Activated effector memory CD4-positive, alpha-beta T cell treated with Interleukin-2 at 50 U/mL for 16 hours (primary cell): Measurements from ENCODE around the gene SLC35F3.

ENCODE experiments used
- DNase-seq: peaks from one replicate; pipeline ENCODE4 v3.0.0-alpha.2; 2020

The SLC35F3 gene

DNA sequence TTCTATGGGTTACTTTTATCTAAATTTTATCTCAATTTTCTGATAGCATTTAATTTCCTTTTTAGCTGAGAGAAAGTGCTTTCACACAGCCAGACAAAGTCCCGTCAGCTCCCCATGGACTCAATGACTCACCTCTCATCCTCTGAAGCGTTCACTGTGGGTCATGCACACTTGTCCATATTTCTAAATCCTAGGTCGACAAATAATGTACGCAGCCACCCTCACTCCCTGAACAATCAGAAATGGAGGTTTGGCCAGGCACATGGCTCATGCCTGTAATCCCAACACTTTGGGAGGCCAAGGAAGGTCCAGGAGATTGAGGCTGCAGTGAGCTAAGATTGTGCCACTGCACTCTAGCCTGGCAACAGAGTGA is 426.4 kb downstream of the SLC35F3 start:
- no peak for DNase-seq

DNA sequence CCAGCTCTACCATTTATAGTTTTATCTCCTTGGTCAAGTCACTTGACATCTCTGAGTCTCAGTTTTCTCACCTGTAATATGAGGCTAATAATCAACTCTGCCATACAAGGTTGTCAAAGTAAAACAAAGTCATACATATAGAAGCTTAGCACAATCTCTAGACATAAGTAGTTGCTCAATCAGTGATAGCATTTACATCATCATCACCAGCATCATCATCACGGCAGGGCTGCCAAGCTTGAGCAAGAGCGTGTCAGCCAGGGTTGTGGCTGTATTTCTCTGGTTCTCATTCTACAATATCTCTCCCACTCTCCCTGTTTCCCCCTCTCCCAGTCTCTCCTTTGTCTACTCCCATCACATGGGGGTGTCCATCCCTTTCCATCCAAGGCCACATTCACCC is 427.0 kb downstream of the SLC35F3 start:
- no peak for DNase-seq

DNA sequence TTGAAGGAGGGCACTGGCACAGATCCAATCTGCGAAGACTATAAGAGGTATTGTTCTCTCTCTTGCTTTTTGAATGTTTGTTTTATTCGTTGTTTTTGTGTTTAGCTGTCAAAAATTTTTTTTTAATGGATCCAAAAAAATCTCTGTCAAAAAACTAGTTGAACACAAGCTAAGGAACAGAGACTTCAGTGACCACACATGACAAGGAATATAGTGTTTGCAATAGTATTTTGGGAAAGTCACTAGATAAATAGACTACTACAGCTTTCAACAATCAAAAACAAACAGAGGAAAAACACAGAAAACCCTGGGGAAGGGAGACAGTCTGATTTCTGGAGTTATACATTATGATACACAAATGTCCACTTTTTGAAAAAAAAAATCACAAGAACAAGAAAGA is 431.9 kb downstream of the SLC35F3 start:
- DNase-seq, result no peak

DNA sequence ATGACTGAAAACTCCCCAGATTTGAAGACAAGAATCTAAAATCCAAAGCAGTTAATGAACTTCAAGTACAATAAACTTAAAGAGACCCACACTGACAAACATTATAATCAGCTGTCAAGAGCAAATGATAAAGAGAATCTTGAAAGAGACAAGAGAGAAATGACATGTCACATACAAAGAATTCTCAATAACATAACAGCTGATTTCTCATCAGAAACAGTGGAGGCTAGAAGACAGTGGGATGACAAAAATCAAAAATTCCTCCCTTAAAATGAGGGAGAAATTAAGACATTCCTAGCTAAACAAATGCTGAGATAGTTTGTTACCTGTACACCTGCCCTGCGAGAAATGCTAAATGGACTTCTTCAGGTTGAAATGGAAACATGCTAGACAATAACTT is 432.8 kb downstream of the SLC35F3 start:
- DNase-seq, result no peak

DNA sequence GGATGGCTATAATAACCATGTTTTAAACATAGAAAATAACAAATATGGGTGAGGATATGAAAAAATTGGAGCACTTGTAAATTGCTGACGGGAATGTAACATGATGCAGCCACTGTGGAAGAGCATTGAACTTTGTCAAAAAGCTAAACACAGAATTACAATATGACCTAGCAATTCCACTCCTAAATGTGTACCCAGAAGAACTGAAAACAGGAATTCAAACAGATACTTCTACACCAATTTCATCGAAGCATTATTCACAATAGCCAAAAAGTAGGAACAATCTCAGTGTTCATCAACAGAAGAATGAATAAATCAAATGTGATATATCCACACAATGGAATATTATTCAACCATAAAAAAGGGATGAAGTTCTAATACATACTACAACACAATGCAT is 436.1 kb downstream of the SLC35F3 start:
- DNase-seq, result no peak

DNA sequence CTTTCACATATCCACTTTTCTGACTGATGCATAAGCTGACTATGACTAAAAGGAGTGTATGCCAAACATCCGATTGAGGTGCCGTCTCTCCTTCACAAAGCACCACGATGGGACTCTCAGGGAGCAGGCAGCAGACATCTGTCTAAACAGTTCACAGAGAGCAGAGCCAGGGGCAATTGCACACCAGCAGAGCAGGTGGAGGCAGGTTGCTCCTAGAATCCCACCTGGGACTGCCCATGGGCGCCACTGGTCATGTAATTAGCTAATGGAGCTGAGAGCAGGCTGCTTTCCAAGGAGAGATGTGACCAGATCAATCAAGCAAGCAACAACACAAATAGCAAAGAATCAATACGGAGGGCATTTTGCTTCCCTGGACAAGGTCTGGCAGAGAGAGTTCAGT is 438.3 kb downstream of the SLC35F3 start:
- DNase-seq, result no peak

DNA sequence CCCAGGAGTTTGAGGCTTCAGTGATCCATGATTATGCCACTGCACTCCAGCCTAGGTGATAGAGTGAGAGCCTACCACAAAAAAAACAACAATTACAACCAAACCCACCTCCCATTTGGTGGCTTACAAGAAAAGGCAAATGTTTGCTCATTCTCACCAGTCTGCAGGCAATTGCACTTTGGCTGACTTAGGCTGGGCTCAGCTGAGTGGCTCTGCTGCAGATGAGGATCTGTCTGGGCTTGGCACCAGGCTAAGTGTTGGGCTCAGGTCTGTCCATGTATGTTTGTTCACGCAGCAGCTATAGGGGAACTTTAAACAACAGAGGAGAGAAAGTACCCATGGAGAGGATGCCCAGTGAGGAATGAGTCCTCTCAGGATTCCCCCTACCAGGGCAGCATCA is 440.8 kb downstream of the SLC35F3 start:
- DNase-seq, result no peak

DNA sequence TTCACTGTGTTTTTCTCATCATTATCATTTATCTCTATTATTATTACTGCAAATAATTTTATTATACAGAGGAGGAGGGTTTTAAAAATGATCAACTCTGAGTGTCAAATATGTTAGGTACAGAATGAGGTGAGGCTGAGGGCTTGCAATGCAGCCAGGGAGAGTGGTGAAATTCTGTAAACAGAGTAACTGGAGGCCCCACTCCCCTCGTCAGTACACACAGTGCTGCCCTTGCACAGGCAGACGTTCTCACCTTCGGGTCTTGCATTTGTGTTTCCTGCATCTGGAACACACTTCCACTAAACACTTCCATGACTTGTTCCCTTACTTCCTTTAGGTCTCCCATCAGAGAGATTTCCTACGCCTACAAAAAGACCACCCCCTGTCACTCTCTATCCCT is 444.5 kb downstream of the SLC35F3 start:
- no peak for DNase-seq

DNA sequence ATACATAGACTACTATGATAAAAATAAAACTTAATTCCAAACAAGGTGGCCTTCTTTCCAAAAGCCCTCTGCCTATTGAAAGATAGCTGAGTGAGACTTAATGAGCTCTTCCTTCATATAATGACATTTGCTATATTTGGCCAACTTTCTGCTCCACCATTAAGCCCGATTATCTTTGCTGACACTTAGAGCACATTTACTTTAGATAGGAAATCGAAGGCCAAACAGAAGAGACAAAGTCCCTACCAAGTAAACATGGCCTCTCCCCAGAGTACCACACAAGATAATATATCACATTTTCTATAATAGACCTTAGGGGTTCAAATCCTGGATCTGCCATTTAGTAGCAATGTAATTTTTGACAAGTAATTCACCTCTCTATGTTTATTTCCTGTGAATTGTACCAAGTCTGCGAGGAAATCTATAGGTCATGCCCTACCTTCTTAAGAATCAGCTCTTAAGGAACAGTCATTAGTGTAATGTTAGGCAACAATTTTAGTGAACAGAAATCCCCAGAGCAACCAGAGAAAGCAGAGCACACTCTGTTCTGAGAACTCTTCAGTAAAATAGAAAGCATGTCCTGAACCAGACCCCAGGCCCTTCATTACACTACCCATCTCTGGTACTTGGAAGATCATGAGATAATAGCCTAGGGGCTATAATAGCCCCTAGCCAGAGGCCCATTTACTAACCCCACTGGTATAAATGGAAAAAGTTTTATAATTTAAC is 451.5 kb downstream of the SLC35F3 start:
- no peak for DNase-seq

DNA sequence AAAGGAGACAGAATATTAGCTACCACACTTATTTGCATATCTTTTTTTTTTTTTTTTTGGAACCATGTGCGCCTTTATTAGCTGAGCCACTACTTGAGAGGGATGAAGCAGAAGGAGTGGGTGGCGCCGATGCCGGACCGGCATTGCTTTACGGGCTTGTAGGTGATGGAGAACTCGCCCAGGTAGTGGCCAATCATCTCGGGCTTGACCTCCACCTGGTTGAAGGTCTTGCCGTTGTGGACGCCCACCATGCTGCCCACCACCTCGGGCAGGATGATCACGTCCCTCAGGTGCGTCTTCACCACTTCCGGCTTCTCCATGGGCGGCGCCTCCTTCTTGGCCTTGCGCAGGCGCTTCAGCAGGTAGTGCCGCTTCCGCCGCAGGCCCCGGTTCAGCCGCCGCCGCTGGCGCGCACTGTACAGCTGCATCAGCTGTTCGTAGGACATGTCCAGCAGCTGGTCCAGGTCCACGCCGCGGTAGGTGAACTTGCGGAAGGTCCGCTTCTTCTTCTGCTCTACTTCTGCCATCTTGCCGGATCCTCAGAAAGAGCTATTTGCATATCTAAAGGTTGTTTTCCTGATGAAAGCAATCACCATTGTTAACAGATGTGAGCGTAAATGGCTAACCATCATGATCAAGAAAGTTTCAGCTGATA is 452.3 kb downstream of the SLC35F3 start:
- DNase-seq, result peak; percentile 59

DNA sequence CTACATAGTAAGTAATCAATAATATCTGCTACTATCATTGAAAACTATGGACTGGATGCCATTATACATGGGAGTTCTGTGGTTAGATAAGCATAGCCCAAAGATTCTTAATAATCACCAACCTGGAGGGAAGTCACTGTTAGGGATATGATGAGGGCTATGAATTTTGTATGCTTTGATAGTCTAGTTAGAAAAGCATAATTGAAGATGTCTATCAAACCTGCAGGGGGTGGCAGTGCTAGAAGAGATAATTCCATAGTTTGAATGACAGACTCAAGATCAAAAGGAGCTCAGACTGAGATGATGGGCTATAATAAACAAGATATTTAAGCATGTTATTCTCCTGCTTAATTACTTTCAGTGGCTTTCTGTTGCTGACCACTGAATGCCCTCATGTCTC is 453.4 kb downstream of the SLC35F3 start:
- DNase-seq, result no peak

DNA sequence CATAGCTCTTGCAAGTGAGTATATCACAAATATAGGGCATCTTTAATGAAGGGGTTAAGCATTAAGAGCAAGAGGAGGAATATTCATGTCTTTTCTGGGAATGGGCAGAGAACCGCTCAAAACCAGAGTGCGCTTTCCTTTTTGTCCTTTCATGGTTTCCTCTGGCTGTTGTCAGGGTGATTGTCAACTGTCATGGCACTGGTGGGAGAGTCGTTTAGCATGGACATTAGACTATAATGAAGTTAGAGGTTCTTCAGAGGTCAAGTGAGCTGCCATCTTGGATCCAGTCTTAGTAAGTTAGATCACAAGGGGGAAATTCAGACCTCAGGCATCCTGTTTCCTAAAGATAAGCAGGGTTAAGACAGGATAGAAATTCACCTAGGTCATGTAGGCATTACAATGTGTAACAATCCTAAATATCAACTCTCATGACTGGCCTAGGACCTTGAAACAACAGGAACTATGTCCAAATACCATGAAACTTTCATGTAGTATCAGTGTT is 456.7 kb downstream of the SLC35F3 start:
- DNase-seq, result no peak

DNA sequence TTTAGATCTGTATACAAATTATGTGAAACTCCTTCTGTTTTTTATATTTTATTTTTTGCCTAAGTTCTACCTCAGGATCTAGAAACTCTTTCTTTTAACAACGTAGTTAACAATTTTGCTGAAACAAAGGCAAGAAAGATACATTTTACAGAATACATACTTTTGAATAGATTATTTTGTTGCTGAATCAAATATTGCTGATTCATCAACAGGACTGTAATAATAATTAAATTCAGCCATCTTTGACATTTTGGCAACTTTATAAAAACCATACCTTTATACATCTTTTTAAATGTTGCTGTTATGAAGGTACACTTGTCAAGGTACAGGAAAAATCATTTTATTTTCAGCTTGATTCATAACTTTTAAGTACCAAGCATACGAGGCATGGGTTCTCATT is 458.1 kb downstream of the SLC35F3 start:
- no peak for DNase-seq

DNA sequence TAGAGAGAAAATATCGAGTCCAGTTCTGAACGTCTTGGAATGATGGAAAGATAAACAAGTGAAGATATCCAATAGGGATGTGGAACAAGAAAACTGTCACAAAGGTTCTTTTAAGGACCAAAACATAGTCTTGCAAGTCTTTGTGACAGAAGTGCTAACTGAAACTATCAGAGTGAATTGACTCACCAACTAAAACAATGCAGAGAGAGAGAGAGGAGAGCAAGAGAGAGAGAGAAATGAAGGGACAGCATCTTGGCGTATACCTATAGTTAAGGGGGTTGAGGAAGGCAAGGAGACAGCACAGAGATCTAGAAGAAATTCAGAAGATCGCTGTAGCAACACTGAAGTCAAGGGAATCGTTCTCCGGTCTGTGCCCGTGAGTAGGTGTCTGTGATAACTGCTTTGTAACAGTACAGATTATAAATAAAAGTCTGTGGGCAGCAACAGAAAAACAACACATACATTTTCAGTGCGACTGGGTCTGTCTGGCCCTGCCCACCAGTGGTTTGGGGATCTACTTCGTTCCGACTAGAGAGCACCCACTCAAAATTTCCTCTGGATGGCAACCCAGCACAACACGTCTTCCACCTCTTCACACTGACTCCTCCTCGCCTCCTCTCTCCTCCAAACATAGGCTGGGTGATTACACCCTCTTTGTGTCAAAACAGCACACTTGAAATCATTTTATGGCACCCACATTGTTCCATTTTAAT is 464.0 kb downstream of the SLC35F3 start:
- DNase-seq, result peak; percentile 9

DNA sequence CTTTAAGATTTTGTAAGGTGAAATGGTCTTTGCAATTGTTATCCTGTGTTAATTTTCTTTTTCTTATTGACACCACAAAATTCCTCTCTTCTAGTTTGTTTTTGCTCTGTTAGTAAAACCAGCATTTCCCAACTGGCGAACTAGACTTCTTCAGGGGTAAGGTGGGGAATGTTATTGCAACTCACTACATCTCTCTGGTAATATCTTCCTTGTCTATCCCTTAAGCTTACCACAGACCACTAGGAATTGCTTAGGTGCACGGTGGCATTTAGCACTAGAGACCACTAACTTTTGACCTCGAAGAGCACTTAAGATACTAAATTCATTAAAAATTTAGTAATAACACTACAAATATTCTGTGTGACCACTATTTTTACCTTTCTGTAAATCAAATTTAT is 464.6 kb downstream of the SLC35F3 start:
- no peak for DNase-seq

DNA sequence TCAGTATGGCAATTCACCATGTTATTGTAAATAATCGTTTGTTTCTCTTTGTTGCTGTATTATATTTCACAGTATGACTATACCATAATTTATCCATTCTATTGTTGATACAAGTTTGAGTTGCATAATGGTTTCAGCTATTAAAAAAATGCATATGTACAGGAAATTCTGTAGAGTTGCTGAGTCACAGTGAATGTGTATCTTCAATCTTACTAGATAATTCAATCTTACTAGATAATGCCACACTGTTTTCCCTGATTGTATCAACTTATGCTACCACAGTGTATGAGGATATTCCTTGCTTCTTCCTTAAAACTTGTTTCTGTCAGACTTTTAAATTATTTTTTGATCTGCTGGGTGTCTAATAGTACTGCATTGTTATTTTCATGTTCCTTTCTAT is 465.3 kb downstream of the SLC35F3 start:
- DNase-seq, result no peak

DNA sequence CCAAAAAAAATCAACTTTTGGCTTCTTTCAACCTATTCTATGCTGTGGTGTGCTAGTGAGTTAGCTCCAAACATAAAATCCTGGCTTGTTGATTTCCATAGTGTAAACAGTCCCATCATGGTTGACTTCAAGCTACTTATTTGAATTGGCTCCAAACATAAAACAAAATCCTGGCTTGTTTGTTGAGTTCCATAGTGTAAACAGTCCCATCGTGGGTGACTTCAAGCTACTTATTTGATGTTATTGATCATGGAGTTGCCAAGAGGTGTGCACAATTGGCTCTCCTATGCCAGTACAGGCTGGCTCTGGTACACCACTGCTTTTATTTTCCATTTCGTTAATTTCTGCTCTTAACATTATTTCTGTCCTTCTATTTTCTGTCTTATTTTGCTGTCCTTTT is 466.9 kb downstream of the SLC35F3 start:
- no peak for DNase-seq

DNA sequence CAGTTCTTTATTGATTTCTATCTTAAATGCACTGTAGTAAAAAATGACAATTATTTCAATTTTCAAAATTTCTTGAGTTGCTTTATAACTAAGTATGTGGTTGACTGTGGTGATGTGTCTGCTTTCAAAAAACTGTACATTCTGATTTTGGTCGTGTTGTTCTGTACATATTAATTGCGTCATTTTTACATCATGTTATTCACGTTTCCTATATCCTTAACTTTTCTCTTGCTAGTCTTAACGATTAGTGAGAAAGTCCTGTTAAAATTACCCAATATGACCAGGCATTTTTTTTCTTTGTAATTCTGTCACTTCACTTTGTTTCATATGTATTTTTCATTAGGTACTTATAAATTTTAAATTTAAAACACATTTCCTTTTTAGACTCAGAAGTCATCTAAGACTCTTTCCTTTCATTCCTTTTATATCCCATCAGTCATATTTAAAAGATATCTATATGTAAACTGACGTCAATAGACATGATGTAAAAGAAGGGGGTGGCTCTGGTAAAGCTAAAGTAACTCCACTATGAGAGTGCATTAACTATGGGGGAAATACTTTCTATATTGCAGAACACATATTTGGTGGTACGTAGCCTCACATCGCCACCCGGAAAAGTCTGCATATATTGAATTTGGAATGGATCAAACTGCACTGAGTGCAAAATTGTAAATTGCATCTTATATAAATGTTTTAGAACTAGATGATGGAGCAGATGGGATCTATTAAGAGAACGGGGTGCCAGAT is 467.7 kb downstream of the SLC35F3 start:
- no peak for DNase-seq

DNA sequence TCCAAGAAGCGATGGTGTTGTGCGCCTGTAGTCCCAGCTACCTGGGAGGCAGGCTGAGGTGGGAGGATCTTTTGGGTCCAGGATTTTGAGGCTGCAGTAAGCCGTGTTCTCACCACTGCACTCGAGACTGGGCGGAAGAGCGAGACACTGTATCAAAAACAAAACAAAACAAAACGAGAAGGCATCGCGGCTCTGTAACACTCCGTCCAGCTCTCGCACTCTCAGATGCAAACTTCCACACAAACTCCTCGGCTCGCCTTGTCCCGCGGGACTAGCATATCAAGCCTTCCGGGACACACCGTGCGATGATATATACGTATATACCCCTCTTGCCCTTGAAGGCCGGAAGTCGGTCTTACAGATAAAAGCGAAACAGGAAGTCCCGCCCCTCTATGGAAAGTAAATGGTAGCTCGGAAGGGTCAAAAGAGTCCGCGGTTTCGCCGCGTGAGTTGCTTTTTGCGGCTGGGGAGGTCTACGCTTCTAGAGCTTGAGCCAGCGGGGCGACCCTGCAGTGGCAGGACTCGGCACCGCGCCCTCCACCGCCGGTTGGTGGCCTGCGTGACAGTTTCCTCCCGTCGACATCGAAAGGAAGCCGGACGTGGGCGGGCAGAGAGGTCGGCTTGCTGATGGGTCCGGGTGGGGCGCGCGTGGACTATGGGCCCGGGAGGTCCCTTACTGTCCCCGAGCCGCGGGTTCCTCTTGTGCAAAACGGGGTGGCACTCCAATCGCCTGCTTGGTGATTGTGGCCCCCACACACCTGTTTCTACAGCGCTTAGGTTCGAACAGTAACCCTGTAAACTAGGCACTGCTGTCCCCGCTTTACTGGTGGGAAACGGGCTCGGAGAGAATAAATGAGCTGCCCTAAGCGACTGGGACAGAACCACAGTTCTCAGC is 468.8 kb downstream of the SLC35F3 start, which contains the start of gene COA6:
Gene COA6 (plus strand): TSS at position 393 of the 895 bp plus-strand sequence. CDS start 11 bp downstream, at position 404.
- peak; percentile 82 for DNase-seq

DNA sequence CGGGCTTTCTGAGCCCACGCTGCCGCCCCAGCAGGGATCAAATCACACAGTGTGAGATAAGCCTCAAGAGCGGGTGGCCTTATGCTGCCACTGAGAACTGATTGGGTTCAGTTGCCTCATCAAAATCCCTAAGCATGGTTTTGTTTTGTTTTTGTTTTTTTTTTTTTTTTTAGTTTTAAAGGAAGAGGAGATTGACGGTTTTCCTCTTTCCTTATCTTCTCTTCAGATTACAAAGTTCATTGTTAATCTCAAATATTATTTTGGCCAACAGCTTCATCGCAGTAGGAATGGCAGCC is 469.4 kb downstream of the SLC35F3 start:
- no peak for DNase-seq
